ENCODE results near the gene UBQLNL. TPM values are rescaled to one million over a fixed set of nuclear protein-coding genes. Genes with fewer than 3 reads are reported as not detected.

Gene UBQLNL
- total RNA-seq, result under 1 TPM in 1 of 4 donors, not detected in 3; 0.80 TPM

GRCh38 chr11:5516599-5516998 is at the start of gene UBQLNL:
Gene UBQLNL (minus strand): TSS chr11:5516699. CDS start chr11:5516441, 258 bp downstream.
- Histone ChIP-seq H3K9me3 (no peaks in the 10 kb centered on the region), H3K4me3 (no peak within 1 kb of the TSS), H3K36me3 (no peaks in the 10 kb centered on the region), H3K4me1 (no peaks in the 10 kb centered on the region), H3K27ac (no peak within 1 kb of the TSS), H3K27me3 (no peaks in the 10 kb centered on the region)
- DNase-seq, result no peak
- TF ChIP-seq CTCF (IDR thresholded peaks at IDR 0.05) (no peak), POLR2A (IDR thresholded peaks at IDR 0.05) (no peak)

- H3K4me3 ChIP-seq, result no peak overlapping the region
- no peaks in the 10 kb centered on the region for H3K9me3 ChIP-seq
- H3K36me3 ChIP-seq, result no peaks in the 10 kb centered on the region
- H3K27ac ChIP-seq, result no peak overlapping the region
- H3K27me3 ChIP-seq, result no peaks in the 10 kb centered on the region
- TF ChIP-seq POLR2A (IDR thresholded peaks at IDR 0.05) (no peak), CTCF (IDR thresholded peaks at IDR 0.05) (no peak)
- no peaks in the 10 kb centered on the region for H3K4me1 ChIP-seq
- no peak for DNase-seq
Measured at GRCh38 chr11:5564259-5565019, 47.9 kb upstream of the UBQLNL start.

- Histone ChIP-seq H3K9me3 (no peaks in the 10 kb centered on the region), H3K36me3 (no peaks in the 10 kb centered on the region)
- TF ChIP-seq CTCF (IDR thresholded peaks at IDR 0.05) (no peak), POLR2A (IDR thresholded peaks at IDR 0.05) (no peak)
Measured at GRCh38 chr11:5557751-5558150, 41.3 kb upstream of the UBQLNL start.

GRCh38 chr11:5556596-5557188 is 40.2 kb upstream of the UBQLNL start:
- Histone ChIP-seq H3K27ac (no peak overlapping the region), H3K27me3 (no peaks in the 10 kb centered on the region), H3K4me1 (no peaks in the 10 kb centered on the region), H3K36me3 (no peaks in the 10 kb centered on the region), H3K9me3 (no peaks in the 10 kb centered on the region), H3K4me3 (no peak overlapping the region)
- TF ChIP-seq POLR2A (IDR thresholded peaks at IDR 0.05), result no peak
- TF ChIP-seq CTCF (IDR thresholded peaks at IDR 0.05), result no peak
- DNase-seq, result no peak

More at GRCh38 chr11:5557751-5558150, 41.3 kb upstream of the UBQLNL start:
- Histone ChIP-seq H3K27ac (no peak overlapping the region), H3K4me3 (no peak overlapping the region), H3K27me3 (no peaks in the 10 kb centered on the region), H3K4me1 (no peaks in the 10 kb centered on the region)
- DNase-seq, result no peak

GRCh38 chr11:5553343-5553742 is 36.8 kb upstream of the UBQLNL start:
- H3K4me3 ChIP-seq, result no peak overlapping the region
- TF ChIP-seq CTCF (IDR thresholded peaks at IDR 0.05) (no peak), POLR2A (IDR thresholded peaks at IDR 0.05) (no peak)
- no peaks in the 10 kb centered on the region for H3K9me3 ChIP-seq
- no peaks in the 10 kb centered on the region for H3K27me3 ChIP-seq
- no peak overlapping the region for H3K27ac ChIP-seq
- H3K36me3 ChIP-seq, result no peaks in the 10 kb centered on the region
- no peaks in the 10 kb centered on the region for H3K4me1 ChIP-seq
- no peak for DNase-seq

Measured in Peyer's patch (tissue), 4 donors.